Left colon (tissue), 2 donors: ENCODE measurements around the gene TMEM163. TPM values are rescaled to one million over a fixed set of nuclear protein-coding genes. Genes with fewer than 3 reads are reported as not detected.

Source experiments
- ATAC-seq: fragments of 200-7000 bp; cut with Tn5 transposase; one replicate; pipeline ENCODE4 v1.9.1; 2020; ENCODE audit warnings: mild to moderate bottlenecking, moderate library complexity
- DNase-seq, 2 donors: peaks; one replicate each; pipeline ENCODE4 v3.0.0-alpha.2; 2020
- intact Hi-C, 2 donors: fragments of 100-400 bp; cut with DNase I in 1 of 2; cut with micrococcal nuclease in 1 of 2; formaldehyde crosslinking; loops; one replicate each; pipeline versions ENCODE4 v1.11.2 to v1.14.0; 2022; cut with DNase I, micrococcal nuclease
- total RNA-seq, 2 donors: library from RNA; stranded (reverse); fragmentation: NEBNext Ultra II Directional; extraction: Animal tissue kit (Norgen Biotek cat#: 25700); gene quantifications; one replicate each; pipeline ENCODE4 v1.2.1, GENCODE V29; 2021
- donor health status: DM: no; HTN: no; CAD: no.
- donor health status: DM: yes; HTN: yes; CAD: no.

TMEM163 gene
- total RNA-seq, 2 donors from 2014 or later: 0.25 TPM; not detected in 1

DNA sequence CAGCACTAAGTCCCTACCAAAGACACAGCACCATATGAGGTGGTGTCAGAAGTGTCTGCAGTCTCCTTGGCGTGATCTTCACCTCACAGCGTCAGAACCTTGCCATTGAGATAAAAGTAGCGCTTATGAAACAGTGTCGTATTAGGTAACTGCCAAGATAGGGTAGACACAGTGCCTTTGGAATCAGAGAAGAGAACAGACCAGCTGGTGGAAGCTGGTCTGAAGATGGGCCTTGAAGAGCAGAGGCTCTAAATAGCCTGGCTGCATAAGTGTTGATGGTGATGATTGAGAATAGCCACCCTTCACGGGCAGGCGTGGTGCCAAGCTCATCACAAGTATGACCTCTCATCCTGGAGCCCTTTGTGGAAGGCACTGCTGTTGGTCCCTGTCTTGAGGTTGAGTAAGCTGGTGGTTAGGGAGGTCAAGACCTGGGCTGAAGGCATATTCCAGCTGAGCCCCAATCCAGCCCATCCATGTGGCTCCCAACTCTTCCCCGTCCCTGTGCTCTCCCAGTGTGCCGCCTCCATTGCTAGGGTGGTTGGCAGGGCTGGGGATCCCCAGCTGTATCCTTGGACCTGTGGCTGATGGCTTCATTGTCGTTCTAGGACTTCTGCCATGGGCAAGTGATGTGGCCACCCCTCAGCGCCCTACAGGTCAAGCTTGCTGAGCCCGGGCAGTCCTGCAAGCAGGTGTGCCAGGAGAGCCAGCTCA, 277.5 kb downstream of the TMEM163 start:
- intact Hi-C loops: no loop called here
- DNase-seq: no peak
- no peak for ATAC-seq

GRCh38 chr2:134440336-134440909, 278.4 kb downstream of the TMEM163 start:
- no peak for DNase-seq
- intact Hi-C loops: no loop called here
- ATAC-seq: no peak

- ATAC-seq (no peak), DNase-seq (no peak)
- intact Hi-C loops: no loop called here
Measured at GRCh38 chr2:134438371-134438770, 280.4 kb downstream of the TMEM163 start.

GRCh38 chr2:134436706-134437105, 282.1 kb downstream of the TMEM163 start:
- intact Hi-C loops: no loop called here
- DNase-seq (no peak), ATAC-seq (no peak)

DNA sequence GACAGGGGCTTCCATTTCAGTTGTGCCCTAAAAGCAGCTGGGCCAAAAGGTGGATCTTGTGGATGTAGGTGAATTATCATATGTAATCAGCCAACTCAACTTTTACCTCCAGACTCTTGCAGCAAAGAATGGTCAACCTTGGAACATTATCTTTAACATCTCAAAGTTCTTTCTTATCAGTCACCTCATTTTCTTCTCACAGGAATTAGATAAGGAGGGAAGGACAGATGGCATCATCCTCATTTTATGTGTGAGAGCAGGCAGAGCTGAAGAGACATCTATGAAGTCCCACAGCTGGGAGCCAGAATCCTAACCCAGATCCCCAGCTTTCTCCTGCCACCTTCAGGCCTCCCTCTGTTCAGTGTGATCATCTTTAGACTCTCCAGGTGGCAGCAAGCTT, 282.9 kb downstream of the TMEM163 start:
- DNase-seq (no peak), ATAC-seq (no peak)
- intact Hi-C loops: no loop called here

- intact Hi-C loops: no loop called here
- DNase-seq (no peak), ATAC-seq (no peak)
Measured at GRCh38 chr2:134435505-134435904, 283.3 kb downstream of the TMEM163 start.

GRCh38 chr2:134433979-134434378, 284.8 kb downstream of the TMEM163 start:
- no peak for ATAC-seq
- DNase-seq: no peak
- intact Hi-C loops: no loop called here

DNA sequence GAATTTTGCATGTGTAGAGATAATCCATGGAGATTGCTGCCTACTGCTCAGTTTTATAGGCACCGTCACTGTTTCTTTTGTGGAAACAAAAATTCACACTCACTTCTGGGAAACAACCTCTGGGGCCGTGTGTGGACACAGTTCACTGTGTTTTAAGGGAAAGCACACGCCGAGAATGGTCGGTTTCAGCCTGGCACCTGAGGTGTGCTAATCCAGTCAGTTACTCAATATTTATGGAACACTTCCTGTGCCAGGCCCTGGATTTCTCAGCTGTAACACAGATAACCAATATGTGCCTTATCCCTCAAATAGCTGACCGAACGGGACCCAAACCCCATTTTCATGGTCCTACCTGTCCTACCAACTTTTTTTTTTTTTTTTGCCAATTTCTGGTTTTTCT, 285.3 kb downstream of the TMEM163 start:
- ATAC-seq (no peak), DNase-seq (no peak)
- intact Hi-C loops: no loop called here

DNA sequence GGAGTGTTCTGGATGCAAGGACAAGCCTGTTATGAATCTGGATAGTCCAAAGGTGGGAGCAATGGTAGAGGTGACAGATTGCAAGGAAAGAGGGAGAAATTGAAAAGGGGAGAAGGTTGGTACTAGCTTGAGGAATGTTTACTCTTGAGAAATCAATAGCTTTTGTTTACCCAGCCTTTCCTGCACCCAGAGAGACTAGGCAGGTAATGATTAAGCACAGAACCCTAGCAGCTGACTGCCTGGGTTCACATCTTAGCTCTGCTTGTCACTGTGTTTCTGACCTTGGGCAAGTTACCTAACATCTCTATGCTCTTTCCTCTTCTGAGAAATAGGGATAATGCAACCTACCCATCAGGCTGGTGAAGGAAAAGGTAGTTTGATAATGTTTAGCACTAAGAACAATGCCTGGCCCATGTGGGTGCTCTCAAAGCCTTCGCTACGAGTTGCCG, 286.3 kb downstream of the TMEM163 start:
- intact Hi-C loops: no loop called here
- ATAC-seq (no peak), DNase-seq (no peak)

- ATAC-seq (no peak), DNase-seq (no peak)
- intact Hi-C loops: no loop called here
Measured at GRCh38 chr2:134431838-134432434, 286.9 kb downstream of the TMEM163 start.

DNA sequence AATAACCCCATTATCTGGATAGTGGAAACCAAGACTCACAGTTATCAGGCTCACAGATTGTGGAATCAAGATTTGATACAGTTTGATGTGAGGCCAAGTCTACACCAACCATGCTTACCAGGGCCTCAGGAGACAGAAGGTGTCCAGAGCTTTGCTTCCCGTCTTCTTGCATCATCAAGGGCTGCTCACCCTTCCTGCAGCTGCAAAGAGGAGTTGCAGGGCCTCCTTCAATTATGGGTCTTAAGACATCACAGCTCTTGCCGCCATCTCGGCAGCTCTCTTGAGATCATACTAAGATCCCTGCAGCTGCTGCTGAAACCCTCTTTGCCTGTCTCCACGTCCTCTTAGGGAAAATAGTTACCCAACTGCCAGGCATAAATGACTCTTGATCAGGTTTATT, 288.9 kb downstream of the TMEM163 start:
- DNase-seq: no peak
- intact Hi-C loops: no loop called here

GRCh38 chr2:134426721-134427120, 292.1 kb downstream of the TMEM163 start:
- no peak for DNase-seq
- intact Hi-C loops: no loop called here
- no peak for ATAC-seq

More for the DNA sequence above, 288.9 kb downstream of the TMEM163 start:
- ATAC-seq: no peak

DNA sequence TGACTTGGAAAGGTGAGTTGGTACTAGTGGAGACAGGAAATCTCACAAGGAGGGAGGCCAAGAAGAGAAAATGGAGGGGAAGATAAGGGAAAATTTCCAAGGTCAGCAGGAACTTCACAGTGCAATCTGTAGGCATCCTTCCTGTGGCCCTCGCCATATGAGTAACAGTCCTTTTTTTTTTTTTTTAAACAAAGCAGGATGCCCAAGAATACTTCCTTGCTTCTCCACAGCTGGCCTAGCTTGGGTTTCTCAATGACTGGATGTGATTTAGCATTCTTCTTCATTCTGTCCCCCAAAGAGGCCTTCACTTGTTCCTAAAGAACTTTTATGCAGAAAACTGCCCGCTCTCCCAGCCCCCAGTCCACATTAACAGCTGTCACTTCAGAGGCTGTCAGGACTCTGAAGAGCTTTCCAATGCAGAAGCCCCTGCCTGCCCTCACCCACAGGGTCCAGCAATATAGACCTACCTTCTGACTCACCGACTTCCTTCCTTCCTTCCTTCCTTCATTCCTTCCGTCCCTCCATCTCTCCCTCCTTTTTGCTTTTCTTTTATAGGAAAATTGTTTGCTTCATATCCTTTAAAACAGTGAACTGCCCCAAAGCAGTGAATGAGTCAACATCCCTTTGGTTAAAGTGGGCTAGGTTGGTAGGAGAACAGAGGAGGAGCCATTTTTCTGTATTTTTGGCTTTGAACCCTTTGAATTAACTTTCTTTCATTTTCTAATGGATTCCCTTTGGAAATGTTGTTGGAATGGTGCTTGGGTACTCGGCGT, 292.9 kb downstream of the TMEM163 start:
- intact Hi-C loops: no loop called here
- ATAC-seq (no peak), DNase-seq (no peak)

DNA sequence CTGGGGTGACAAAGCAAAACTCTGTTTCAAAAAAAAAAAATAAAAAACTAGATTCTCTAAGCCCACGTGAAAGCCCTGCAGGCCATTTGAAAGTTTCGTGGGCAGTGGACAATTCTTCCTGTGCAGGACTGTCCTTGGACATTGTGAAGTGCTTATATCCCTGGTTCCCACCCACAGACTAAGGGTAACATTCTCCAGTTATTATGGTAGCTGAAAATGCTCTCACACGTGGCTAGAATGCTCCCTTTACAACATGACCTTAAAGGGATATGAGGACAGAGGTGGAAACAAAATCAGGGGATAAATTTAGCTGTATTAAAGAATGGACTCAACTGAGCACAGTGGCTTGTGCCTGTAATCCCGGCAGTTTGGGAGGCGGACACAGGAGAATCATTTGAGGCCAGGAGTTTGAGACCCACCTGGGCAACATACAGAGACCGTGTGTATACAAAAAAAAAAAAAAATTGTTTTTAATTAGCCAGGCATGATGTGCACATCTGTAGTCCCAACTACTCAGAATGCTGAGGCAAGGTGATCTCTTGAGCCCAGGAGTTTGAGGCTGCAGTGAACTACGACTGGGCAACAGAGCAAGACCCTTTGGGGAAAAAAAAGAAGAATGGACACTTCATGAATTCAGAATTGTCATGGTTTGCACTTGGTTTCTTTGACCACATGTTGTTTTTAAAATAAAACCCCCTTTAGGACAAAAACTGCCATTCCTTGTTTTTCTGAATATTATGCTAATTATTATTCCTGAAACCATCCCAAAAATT, 297.1 kb downstream of the TMEM163 start:
- no peak for ATAC-seq
- intact Hi-C loops: no loop called here
- DNase-seq: no peak

DNA sequence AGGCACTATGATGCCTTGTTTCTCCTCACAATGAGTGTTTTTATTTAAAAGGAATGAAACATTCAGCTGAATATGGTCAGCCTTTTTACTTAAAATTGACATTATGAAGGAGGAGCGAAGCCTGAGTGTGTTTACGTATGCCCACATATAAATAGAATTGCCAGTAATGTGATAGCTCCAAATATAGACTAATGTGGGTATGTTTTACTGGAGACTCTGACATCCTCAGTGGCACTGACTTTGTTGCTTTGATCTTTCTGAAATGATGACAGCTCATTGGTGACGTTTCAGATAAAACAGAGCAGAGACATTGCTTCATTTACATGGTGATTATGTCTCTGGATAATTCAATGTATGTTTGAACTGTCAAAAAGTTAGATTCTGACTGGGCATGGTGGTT, 297.9 kb downstream of the TMEM163 start:
- intact Hi-C loops: no loop called here
- no peak for DNase-seq
- no peak for ATAC-seq

- DNase-seq (no peak), ATAC-seq (no peak)
- intact Hi-C loops: no loop called here
Measured at GRCh38 chr2:134420259-134420658, 298.5 kb downstream of the TMEM163 start.

DNA sequence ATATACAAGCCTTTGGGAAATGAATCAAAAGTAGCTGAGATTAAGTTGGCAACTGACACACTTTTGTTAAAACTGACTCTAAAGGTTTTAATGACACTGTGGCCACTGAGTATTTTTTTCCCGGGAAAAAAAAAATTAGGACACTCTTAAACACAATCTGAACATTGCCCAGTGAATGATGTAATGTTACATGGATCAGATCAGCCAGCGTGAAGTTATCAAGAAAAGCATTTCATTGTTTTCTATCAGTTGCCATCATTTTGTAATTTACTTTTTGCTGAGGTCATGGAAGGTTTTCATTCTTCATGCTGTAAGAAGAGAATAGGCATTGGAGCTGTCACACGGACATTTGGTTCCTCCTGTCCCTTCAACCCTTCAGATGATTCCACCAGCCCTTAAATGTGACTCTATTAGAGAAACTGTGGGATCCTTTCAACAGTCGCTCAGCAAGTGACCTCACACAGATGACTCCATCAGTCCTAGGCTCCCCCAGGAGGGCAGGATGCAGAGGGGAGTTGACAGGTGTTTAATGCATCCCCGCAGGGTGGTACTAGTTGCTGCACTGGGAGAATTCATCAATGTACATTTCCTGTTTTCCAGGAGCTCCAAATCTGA, 300.7 kb downstream of the TMEM163 start:
- ATAC-seq: no peak
- intact Hi-C loops: loop anchor here in 1 of 2 donors (10.0 kb wide), 1 partner anchor 173 kb away; no protein-coding TSS in a partner anchor

GRCh38 chr2:134416637-134417036, 302.2 kb downstream of the TMEM163 start:
- intact Hi-C loops: loop anchor here in 1 of 2 donors (10.0 kb wide), 1 partner anchor 172 kb away; no protein-coding TSS in a partner anchor
- DNase-seq (no peak), ATAC-seq (no peak)

More for the DNA sequence above, 300.7 kb downstream of the TMEM163 start:
- DNase-seq: no peak
